ENCODE measurements around the gene IGFBP3. TPM values are rescaled to one million over a fixed set of nuclear protein-coding genes. Genes with fewer than 3 reads are reported as not detected.

Gene IGFBP3
- total RNA-seq, 1 donor from 2014 or later: 763 TPM

DNA sequence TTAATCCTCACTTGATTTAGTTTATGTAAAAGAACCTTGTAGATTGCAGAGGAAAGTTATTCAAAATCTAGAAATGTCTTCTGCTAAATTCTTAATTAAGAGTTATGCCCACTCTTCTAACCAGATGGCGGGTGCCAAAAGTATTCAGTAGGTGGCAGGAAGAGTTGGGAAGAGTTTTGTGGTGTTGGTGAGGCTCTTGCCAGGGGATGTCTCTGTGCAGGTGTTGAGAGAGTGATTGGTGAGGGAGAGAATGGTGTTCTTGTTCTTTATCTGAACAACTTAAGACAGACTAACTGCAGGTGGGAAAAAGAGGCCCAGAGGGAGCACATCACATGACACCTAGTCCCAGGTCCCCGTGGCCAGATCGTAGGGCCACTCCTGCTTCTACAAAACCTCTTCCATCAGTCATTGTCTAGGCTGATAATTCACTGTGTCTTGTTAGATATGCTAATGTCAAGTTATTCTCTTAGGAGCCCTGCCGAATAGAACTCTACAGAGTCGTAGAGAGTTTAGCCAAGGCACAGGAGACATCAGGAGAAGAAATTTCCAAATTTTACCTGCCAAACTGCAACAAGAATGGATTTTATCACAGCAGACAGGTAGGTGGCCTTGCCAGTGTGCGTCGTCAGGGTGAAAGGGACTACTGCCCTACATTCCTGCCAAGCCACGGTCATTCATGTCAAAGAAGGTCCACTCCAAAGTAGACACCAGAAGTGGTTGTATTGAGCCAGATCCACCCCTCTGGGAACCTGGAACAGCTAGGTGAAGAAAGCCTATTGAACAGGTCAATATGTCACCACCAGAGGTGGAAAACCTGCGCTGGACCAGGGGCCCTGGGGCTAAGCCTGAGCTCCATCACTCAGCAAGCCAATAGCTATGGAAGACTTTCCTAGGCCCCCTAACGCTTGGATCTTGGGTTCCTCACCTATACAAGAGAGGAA lies 29.3 kb downstream of the IGFBP3 start:
- H3K36me3 ChIP-seq: no peaks in the 10 kb centered on the region
- H3K9me3 ChIP-seq: no peaks in the 10 kb centered on the region
- intact Hi-C loops (cut with DNase I): no loop called here
- no peak overlapping the region for H3K4me3 ChIP-seq
- TF ChIP-seq, protein P1, sequence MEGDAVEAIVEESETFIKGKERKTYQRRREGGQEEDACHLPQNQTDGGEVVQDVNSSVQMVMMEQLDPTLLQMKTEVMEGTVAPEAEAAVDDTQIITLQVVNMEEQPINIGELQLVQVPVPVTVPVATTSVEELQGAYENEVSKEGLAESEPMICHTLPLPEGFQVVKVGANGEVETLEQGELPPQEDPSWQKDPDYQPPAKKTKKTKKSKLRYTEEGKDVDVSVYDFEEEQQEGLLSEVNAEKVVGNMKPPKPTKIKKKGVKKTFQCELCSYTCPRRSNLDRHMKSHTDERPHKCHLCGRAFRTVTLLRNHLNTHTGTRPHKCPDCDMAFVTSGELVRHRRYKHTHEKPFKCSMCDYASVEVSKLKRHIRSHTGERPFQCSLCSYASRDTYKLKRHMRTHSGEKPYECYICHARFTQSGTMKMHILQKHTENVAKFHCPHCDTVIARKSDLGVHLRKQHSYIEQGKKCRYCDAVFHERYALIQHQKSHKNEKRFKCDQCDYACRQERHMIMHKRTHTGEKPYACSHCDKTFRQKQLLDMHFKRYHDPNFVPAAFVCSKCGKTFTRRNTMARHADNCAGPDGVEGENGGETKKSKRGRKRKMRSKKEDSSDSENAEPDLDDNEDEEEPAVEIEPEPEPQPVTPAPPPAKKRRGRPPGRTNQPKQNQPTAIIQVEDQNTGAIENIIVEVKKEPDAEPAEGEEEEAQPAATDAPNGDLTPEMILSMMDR (IDR thresholded peaks at IDR 0.05): no peak
- peaks cover 0 to 8% of the 10 kb centered on the region in 2 donors for H3K4me1 ChIP-seq
- no peak for DNase-seq (ENCODE audit: low spot score in 2 of 2)
- no peak overlapping the region for H3K27ac ChIP-seq
- no peaks in the 10 kb centered on the region for H3K27me3 ChIP-seq

DNA sequence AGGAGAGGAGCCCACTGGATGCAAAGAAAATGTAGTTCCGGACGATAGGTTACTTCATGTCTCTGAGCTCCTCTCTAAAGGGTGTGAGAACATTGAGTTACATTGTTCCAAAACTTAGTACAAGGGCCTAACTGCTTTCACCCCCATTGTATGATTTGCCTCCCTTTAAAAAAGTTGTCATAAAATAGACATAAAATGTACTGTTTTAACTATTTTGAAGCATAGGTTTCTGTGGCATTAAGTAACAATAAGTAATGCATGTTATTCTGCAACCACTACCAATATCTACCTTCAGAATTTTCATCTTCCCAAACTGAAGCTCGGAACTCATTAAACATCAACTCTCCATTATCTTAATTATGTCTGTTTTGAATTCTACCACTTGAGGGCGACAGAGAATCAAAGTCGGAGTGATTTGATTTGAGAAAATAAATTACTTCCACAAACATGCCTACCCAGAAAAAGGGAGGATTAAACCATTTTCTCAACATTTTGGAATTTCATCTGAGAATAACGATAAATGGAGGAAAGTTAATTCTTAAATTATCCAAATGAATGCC lies 30.1 kb downstream of the IGFBP3 start:
- intact Hi-C loops (cut with DNase I): no loop called here

DNA sequence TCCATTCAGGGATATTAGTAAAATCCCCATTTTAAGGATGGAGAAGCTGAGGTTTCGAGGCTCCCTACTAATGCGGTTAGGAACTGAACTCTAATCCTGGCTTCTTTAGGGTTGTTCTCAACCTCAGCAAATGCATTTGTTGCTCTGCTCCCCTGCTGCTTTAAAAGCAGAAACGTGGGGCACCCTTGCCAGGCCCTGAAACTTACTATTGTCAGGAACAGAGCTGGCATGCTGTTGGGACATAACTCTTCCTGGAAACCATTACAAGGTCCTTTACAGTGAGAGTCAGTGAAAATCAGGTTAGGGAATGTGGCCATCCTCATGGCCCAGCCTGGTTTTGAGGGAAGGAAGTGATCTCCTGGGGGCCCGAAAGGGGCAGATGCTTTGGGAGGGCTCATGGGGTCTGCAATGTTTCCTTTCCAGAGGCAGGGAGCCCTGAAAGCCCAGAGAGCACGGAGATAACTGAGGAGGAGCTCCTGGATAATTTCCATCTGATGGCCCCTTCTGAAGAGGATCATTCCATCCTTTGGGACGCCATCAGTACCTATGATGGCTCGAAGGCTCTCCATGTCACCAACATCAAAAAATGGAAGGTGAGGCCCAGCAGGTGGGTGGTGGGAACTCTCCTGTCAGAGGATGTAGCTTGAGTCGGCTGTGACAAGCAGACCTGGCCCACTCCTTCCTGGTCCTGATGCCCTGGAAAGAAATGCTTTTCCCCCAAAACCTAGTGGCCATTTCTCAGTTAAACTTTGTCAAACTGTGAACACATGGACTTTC lies 30.8 kb downstream of the IGFBP3 start:
- intact Hi-C loops (cut with DNase I): no loop called here
- Histone ChIP-seq H3K27ac (no peak overlapping the region), H3K27me3 (no peaks in the 10 kb centered on the region), H3K9me3 (no peaks in the 10 kb centered on the region), H3K4me3 (no peak overlapping the region), H3K4me1 (peaks cover 0 to 8% of the 10 kb centered on the region in 2 donors), H3K36me3 (no peaks in the 10 kb centered on the region)
- DNase-seq (ENCODE audit: low spot score in 2 of 2): no peak
- TF ChIP-seq, protein P1 (IDR thresholded peaks at IDR 0.05): no peak

More for the DNA sequence above, 30.1 kb downstream of the IGFBP3 start:
- Histone ChIP-seq H3K4me3 (no peak overlapping the region), H3K4me1 (peaks cover 0 to 8% of the 10 kb centered on the region in 2 donors), H3K9me3 (no peaks in the 10 kb centered on the region), H3K27me3 (no peaks in the 10 kb centered on the region), H3K27ac (no peak overlapping the region), H3K36me3 (no peaks in the 10 kb centered on the region)
- TF ChIP-seq, protein P1 (IDR thresholded peaks at IDR 0.05): peak; percentile 24 to 69 (median 47)
- DNase-seq (ENCODE audit: low spot score in 2 of 2): no peak

DNA sequence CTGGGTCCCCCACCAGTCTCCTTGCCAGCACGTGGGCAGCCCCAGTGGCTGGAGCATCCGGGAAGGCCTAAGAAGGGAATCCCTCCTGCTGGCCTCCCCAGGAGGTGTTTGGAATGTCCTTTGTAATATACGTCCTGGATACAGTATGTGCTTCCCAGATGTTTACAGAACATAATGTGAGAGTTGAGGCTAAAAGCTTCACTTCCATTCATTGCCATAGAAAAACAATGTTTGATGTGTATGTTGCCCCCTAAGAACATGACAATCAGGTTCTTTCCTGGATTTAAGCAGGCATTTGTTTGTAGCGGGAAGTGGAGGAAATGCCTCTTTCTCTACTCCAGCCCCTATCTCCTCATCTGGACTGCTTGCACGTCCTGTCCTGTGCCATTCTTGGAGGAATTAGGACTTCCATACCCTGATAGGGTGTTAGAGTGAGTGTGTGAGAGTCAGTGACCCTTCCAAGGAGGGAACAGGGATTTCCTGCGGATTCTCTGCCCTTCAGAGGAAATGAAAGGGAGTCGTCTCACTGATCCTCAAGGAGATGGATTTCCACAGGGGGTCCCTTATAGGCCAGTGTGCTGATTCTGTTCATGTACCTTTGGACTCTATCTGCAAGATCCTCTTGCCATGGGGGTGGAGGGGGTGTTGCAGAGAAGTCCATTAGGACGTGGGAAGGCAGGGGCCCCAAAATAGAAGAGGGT lies 31.6 kb downstream of the IGFBP3 start:
- DNase-seq (ENCODE audit: low spot score in 2 of 2): no peak
- H3K27me3 ChIP-seq: no peaks in the 10 kb centered on the region
- H3K4me1 ChIP-seq: peaks cover 0 to 8% of the 10 kb centered on the region in 2 donors

More for the DNA sequence above, 31.6 kb downstream of the IGFBP3 start:
- no peak overlapping the region for H3K4me3 ChIP-seq
- intact Hi-C loops (cut with DNase I): no loop called here
- H3K27ac ChIP-seq: no peak overlapping the region
- TF ChIP-seq, protein P1 (IDR thresholded peaks at IDR 0.05): no peak
- no peaks in the 10 kb centered on the region for H3K9me3 ChIP-seq
- no peaks in the 10 kb centered on the region for H3K36me3 ChIP-seq
